ENCODE results near the gene POSTN.

Gene POSTN

DNA sequence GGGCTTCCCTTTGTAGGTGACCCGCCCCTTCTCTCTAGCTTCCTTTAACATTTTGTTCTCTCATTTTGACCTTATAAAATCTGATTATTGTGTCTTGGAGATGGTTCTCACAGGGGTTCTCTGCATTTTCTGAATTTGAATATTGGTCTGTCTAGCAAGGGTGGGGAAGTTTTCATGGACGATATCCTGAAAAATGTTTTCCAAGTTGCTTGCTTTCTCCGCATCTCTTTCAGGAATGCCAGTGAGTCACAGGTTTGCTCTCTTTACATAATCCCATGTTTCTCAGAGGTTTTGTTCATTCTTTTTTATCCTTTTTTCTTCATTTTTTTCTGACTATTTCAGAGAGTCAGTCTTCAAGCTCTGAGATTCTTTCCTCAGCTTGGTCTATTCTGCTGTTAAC lies 53.6 kb downstream of the POSTN start:
- H3K36me3 ChIP-seq (ENCODE audit: control insufficient read depth, insufficient read depth, low read length): no peaks in the 10 kb centered on the region
- TF ChIP-seq, protein P1, sequence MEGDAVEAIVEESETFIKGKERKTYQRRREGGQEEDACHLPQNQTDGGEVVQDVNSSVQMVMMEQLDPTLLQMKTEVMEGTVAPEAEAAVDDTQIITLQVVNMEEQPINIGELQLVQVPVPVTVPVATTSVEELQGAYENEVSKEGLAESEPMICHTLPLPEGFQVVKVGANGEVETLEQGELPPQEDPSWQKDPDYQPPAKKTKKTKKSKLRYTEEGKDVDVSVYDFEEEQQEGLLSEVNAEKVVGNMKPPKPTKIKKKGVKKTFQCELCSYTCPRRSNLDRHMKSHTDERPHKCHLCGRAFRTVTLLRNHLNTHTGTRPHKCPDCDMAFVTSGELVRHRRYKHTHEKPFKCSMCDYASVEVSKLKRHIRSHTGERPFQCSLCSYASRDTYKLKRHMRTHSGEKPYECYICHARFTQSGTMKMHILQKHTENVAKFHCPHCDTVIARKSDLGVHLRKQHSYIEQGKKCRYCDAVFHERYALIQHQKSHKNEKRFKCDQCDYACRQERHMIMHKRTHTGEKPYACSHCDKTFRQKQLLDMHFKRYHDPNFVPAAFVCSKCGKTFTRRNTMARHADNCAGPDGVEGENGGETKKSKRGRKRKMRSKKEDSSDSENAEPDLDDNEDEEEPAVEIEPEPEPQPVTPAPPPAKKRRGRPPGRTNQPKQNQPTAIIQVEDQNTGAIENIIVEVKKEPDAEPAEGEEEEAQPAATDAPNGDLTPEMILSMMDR (IDR thresholded peaks at IDR 0.05; ENCODE audit: insufficient read depth, low read length, poor library complexity, severe bottlenecking): no peak
- H3K27me3 ChIP-seq (replicated peaks; ENCODE audit: control insufficient read depth, insufficient read depth, low read length): no peaks in the 10 kb centered on the region
- H3K4me3 ChIP-seq (replicated peaks; ENCODE audit: low read depth, low read length): no peak overlapping the region
- no peak for DNase-seq (ENCODE audit: extremely low read depth, insufficient read length)

DNA sequence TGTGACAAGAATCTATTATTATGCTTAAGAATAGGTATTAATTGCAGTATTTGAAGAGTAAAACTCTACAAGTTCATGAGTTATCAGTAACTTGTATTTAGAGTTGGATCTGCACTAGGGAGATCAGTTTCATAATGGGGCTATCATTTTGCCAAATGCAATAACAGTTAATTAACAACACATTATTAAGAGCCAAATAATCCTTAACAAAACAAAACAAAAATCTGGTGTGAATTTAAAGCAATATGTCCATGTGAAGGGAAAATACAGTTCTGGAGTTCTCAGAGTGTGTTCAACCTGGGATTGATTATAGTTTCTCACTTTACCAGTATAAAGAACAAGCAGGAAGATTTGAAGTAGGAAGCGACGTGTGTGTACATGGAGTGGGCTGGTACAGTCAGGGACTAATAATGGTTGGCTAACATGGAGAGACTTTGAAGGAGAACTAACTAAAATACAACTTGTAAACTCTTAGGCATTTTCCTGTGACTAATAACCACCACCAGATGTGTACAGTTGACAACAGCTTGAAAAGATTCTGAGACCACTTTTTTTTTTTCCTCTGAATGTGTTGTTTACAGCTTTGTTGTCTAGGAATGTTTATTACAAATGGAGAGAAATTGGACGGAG lies 58.5 kb downstream of the POSTN start:
- TF ChIP-seq, protein P1 (IDR thresholded peaks at IDR 0.05; ENCODE audit: insufficient read depth, low read length, poor library complexity, severe bottlenecking): no peak
- H3K27me3 ChIP-seq (replicated peaks; ENCODE audit: control insufficient read depth, insufficient read depth, low read length): no peaks in the 10 kb centered on the region
- DNase-seq (ENCODE audit: extremely low read depth, insufficient read length): no peak

DNA sequence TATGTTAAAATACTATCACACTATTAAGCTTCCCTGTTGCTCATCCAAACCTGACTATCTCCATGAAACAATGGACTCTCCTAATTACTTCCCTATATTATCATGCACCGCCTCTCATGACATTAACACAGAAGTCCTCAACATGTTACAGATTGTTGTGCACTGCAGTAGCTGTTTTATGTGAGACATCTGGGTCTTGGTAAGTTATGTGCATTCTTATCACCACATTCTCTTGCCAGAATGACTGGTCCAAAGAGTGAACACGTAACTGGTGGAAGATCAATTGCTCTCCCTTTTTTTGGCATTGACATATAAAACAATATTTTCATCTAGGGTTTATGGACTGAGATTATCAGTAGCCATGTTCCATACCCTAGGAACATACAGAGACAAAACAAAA lies 59.4 kb downstream of the POSTN start:
- Histone ChIP-seq H3K4me3 (replicated peaks; ENCODE audit: low read depth, low read length) (no peak overlapping the region), H3K36me3 (ENCODE audit: control insufficient read depth, insufficient read depth, low read length) (no peaks in the 10 kb centered on the region), H3K27me3 (replicated peaks; ENCODE audit: control insufficient read depth, insufficient read depth, low read length) (no peaks in the 10 kb centered on the region)
- TF ChIP-seq, protein P1 (IDR thresholded peaks at IDR 0.05; ENCODE audit: insufficient read depth, low read length, poor library complexity, severe bottlenecking): no peak
- no peak for DNase-seq (ENCODE audit: extremely low read depth, insufficient read length)

More for the DNA sequence above, 58.5 kb downstream of the POSTN start:
- Histone ChIP-seq H3K36me3 (ENCODE audit: control insufficient read depth, insufficient read depth, low read length) (no peaks in the 10 kb centered on the region), H3K4me3 (replicated peaks; ENCODE audit: low read depth, low read length) (no peak overlapping the region)

DNA sequence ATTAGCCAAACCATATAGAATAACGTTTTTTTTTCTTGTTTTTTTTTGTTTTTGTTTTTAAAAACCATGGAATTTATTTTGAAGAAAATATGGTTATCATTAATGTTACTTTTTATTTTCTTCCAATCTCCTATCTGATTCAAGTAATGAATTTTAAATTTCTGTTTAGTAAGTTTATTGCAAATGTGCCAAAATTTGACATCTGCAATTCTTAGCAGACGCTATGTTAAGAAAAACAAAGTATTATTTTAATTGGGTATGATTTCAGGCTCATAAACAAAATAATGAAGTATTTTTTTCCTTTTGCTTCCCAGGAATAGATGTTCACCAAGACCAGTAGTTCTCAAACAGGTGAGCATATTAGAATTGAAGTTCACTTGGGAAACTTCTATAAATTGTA lies 63.1 kb downstream of the POSTN start:
- no peaks in the 10 kb centered on the region for H3K36me3 ChIP-seq (ENCODE audit: control insufficient read depth, insufficient read depth, low read length)
- H3K27me3 ChIP-seq (replicated peaks; ENCODE audit: control insufficient read depth, insufficient read depth, low read length): no peaks in the 10 kb centered on the region
- H3K4me3 ChIP-seq (replicated peaks; ENCODE audit: low read depth, low read length): no peak overlapping the region
- TF ChIP-seq, protein P1 (IDR thresholded peaks at IDR 0.05; ENCODE audit: insufficient read depth, low read length, poor library complexity, severe bottlenecking): no peak
- no peak for DNase-seq (ENCODE audit: extremely low read depth, insufficient read length)

DNA sequence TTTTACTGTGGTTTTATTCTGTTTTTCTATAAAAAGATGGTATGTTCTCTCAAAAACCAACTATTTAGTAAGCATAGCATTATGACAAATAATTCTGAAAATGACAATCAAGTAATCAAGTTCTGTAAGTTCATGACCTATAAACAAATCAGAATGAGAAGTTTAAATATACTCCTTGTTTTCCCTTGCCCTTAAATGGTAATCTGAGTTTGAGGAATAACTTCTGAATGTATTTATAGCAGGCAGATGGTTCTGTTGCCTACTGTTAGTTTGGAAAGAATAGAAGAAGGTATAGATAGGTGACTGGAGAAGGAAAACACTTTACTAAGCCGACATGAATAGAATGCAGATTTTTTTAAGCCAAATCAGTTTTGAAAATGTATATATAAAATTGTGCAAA lies 63.9 kb downstream of the POSTN start:
- Histone ChIP-seq H3K36me3 (ENCODE audit: control insufficient read depth, insufficient read depth, low read length) (no peaks in the 10 kb centered on the region), H3K27me3 (replicated peaks; ENCODE audit: control insufficient read depth, insufficient read depth, low read length) (no peaks in the 10 kb centered on the region), H3K4me3 (replicated peaks; ENCODE audit: low read depth, low read length) (no peak overlapping the region)
- TF ChIP-seq, protein P1 (IDR thresholded peaks at IDR 0.05; ENCODE audit: insufficient read depth, low read length, poor library complexity, severe bottlenecking): no peak
- no peak for DNase-seq (ENCODE audit: extremely low read depth, insufficient read length)

DNA sequence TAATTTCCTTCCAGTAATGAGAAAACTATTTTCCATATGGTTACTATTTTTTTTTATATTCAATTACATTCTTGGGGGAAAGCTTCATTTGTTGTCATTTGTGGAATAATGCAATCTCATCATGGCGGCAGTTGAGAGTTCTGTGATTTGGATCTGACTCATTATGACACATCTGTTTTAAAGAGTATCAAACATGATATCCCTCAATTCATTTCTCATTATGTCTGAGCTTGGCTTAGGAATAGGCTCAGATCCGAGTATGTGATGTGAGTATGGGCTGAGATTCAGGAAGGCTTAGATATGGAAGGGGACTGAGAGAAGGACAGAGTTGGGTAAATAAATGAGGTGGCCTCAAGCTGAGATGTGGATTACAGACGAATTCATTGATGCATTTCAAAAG lies 64.4 kb downstream of the POSTN start:
- DNase-seq (ENCODE audit: extremely low read depth, insufficient read length): no peak
- Histone ChIP-seq H3K4me3 (replicated peaks; ENCODE audit: low read depth, low read length) (no peak overlapping the region), H3K36me3 (ENCODE audit: control insufficient read depth, insufficient read depth, low read length) (no peaks in the 10 kb centered on the region), H3K27me3 (replicated peaks; ENCODE audit: control insufficient read depth, insufficient read depth, low read length) (no peaks in the 10 kb centered on the region)
- TF ChIP-seq, protein P1 (IDR thresholded peaks at IDR 0.05; ENCODE audit: insufficient read depth, low read length, poor library complexity, severe bottlenecking): no peak
